IPS-20b (cell line): ENCODE results near the gene DNAH17.

Source experiments
- H3K27ac ChIP-seq: one replicate; pipeline ENCODE4 v1.5.1; 2013; ENCODE audit warnings: low read length
- H3K27me3 ChIP-seq: 2 replicates; pipeline ENCODE4 v1.6.1; 2013; ENCODE audit warnings: mild to moderate bottlenecking, low read length, inconsistent platforms; ENCODE audit not compliant: insufficient read depth
- H3K36me3 ChIP-seq: 2 replicates; pipeline ENCODE4 v1.6.1; 2013; ENCODE audit warnings: low read depth, mild to moderate bottlenecking, inconsistent platforms, low read length, moderate library complexity; ENCODE audit not compliant: insufficient read depth
- H3K4me1 ChIP-seq: 2 replicates; pipeline ENCODE4 v1.6.1; 2013; ENCODE audit warnings: mild to moderate bottlenecking, control low read depth, inconsistent platforms, low read length, moderate library complexity; ENCODE audit not compliant: insufficient read depth
- H3K4me3 ChIP-seq: 2 replicates; pipeline ENCODE4 v1.5.1; 2013; ENCODE audit warnings: mild to moderate bottlenecking, low read length, inconsistent platforms
- H3K9ac ChIP-seq: 2 replicates; pipeline ENCODE4 v1.6.1; 2013; ENCODE audit warnings: low read depth, mild to moderate bottlenecking, inconsistent platforms, low read length, moderate library complexity
- H3K9me3 ChIP-seq: 2 replicates; pipeline ENCODE4 v1.6.1; 2013; ENCODE audit warnings: mild to moderate bottlenecking, low read depth, low read length, inconsistent platforms; ENCODE audit not compliant: insufficient read depth

DNAH17 gene

GRCh38 chr17:78400581-78401240 lies 176.5 kb downstream of the DNAH17 start:
- Histone ChIP-seq H3K27ac (no peak overlapping the region), H3K36me3 (peaks cover 98% of the 10 kb centered on the region), H3K27me3 (no peaks in the 10 kb centered on the region)

DNA sequence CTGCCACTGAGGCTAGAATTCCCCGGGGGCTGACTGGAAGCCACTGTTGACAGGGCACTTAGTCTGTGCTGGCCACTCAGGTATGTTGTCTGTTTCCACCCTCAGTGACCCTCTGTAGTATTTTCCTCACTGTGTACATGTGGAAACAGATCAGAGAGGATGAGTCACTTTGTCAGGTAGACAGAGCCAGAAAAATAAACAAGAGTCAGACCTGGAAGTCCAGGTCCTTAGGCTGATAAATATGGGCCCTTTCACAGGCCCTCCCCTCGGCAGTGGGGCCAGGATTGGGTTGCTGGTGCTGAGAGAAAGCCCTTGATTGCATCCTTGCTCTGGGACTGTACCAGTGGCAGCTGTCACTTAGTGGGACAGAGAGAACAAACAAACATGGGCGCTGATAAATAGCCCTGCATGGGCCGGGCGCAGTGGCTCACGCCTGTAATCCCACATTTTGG lies 177.5 kb downstream of the DNAH17 start:
- peaks cover 96% of the 10 kb centered on the region for H3K36me3 ChIP-seq

More at GRCh38 chr17:78400581-78401240, 176.5 kb downstream of the DNAH17 start:
- H3K9me3 ChIP-seq = no peaks in the 10 kb centered on the region
- no peaks in the 10 kb centered on the region for H3K4me1 ChIP-seq
- H3K9ac ChIP-seq = no peak overlapping the region
- no peak overlapping the region for H3K4me3 ChIP-seq

GRCh38 chr17:78399028-78399692 lies 178.0 kb downstream of the DNAH17 start:
- H3K9ac ChIP-seq = no peak overlapping the region
- no peak overlapping the region for H3K4me3 ChIP-seq
- no peaks in the 10 kb centered on the region for H3K27me3 ChIP-seq
- H3K9me3 ChIP-seq = no peaks in the 10 kb centered on the region
- peaks cover 92% of the 10 kb centered on the region for H3K36me3 ChIP-seq
- no peaks in the 10 kb centered on the region for H3K4me1 ChIP-seq
- no peak overlapping the region for H3K27ac ChIP-seq

More for the DNA sequence above, 177.5 kb downstream of the DNAH17 start:
- Histone ChIP-seq H3K9ac (no peak overlapping the region), H3K9me3 (no peaks in the 10 kb centered on the region), H3K27me3 (no peaks in the 10 kb centered on the region), H3K4me1 (no peaks in the 10 kb centered on the region), H3K27ac (no peak overlapping the region), H3K4me3 (no peak overlapping the region)

- Histone ChIP-seq H3K4me3 (no peak overlapping the region), H3K9ac (no peak overlapping the region), H3K27ac (no peak overlapping the region), H3K36me3 (peaks cover 88% of the 10 kb centered on the region), H3K4me1 (no peaks in the 10 kb centered on the region), H3K9me3 (no peaks in the 10 kb centered on the region), H3K27me3 (no peaks in the 10 kb centered on the region)
Measured at GRCh38 chr17:78398390-78398789, 178.8 kb downstream of the DNAH17 start.

GRCh38 chr17:78397681-78398101 lies 179.5 kb downstream of the DNAH17 start:
- no peak overlapping the region for H3K9ac ChIP-seq
- H3K27me3 ChIP-seq = no peaks in the 10 kb centered on the region
- H3K9me3 ChIP-seq = no peaks in the 10 kb centered on the region
- H3K27ac ChIP-seq = no peak overlapping the region
- H3K36me3 ChIP-seq = peaks cover 86% of the 10 kb centered on the region
- H3K4me1 ChIP-seq = no peaks in the 10 kb centered on the region
- no peak overlapping the region for H3K4me3 ChIP-seq

- peaks cover 7% of the 10 kb centered on the region; the same call in 1 of the 2 replicates for H3K4me1 ChIP-seq
- H3K4me3 ChIP-seq = no peak overlapping the region
- H3K9ac ChIP-seq = no peak overlapping the region
- no peaks in the 10 kb centered on the region for H3K27me3 ChIP-seq
- peaks cover 84% of the 10 kb centered on the region for H3K36me3 ChIP-seq
- H3K9me3 ChIP-seq = no peaks in the 10 kb centered on the region
- no peak overlapping the region for H3K27ac ChIP-seq
Measured at GRCh38 chr17:78396441-78397337, 180.5 kb downstream of the DNAH17 start.

DNA sequence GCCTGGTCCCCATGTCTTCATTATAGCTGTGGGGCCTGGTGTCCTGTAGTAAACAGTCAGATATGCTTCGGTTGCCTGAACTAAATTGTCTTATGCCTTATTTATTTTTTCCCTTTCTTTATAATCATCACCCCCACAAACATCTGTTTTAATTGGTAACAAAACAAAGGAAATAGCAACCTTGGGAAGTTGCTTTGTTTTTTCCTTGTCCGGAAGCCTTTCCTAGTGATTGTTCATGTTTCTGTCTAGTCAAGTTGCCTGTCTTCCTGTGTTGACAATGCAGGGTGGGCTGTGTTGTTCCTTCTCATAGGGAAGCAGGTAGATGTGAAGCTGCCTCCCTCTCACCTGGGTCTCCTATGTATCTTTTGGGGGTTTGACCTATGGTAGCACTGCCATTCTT lies 182.0 kb downstream of the DNAH17 start:
- Histone ChIP-seq H3K9me3 (no peaks in the 10 kb centered on the region), H3K4me3 (no peak overlapping the region), H3K4me1 (peaks cover 7% of the 10 kb centered on the region; the same call in 1 of the 2 replicates), H3K36me3 (peaks cover 68% of the 10 kb centered on the region), H3K9ac (no peak overlapping the region), H3K27me3 (no peaks in the 10 kb centered on the region), H3K27ac (no peak overlapping the region)

GRCh38 chr17:78394209-78394608 lies 183.0 kb downstream of the DNAH17 start:
- Histone ChIP-seq H3K9ac (no peak overlapping the region), H3K4me1 (peaks cover 7% of the 10 kb centered on the region), H3K36me3 (peaks cover 59% of the 10 kb centered on the region), H3K27ac (no peak overlapping the region), H3K9me3 (no peaks in the 10 kb centered on the region), H3K4me3 (no peak overlapping the region), H3K27me3 (no peaks in the 10 kb centered on the region)

DNA sequence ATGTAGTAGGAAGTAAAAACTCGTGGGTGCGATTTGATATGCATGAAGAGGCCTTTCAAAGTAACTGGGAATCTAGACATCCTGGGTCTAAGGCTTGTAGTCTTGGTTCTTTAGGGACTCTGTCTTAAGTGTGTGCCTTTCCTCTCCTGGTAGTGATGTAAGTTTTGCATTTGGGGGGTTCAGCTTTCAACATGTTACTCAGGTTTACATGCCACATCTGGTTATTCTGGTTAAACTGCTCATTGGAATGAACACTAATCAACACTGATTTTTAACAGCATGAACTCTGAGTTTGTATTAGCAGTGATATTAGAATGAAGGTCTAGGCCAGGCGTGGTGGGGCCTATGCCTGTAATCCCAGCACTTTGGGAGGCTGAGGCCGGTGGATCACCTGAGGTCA lies 183.6 kb downstream of the DNAH17 start:
- no peaks in the 10 kb centered on the region for H3K27me3 ChIP-seq
- no peak overlapping the region for H3K4me3 ChIP-seq
- H3K27ac ChIP-seq = no peak overlapping the region
- H3K4me1 ChIP-seq = peaks cover 9% of the 10 kb centered on the region
- peaks cover 55% of the 10 kb centered on the region for H3K36me3 ChIP-seq
- no peak overlapping the region for H3K9ac ChIP-seq
- H3K9me3 ChIP-seq = no peaks in the 10 kb centered on the region

GRCh38 chr17:78392295-78392694 lies 184.9 kb downstream of the DNAH17 start:
- H3K4me1 ChIP-seq = peaks cover 11% of the 10 kb centered on the region
- H3K9ac ChIP-seq = no peak overlapping the region
- no peak overlapping the region for H3K4me3 ChIP-seq
- H3K36me3 ChIP-seq = peaks cover 44% of the 10 kb centered on the region
- H3K27me3 ChIP-seq = no peaks in the 10 kb centered on the region
- H3K27ac ChIP-seq = peak overlapping the region; percentile 43
- H3K9me3 ChIP-seq = no peaks in the 10 kb centered on the region

DNA sequence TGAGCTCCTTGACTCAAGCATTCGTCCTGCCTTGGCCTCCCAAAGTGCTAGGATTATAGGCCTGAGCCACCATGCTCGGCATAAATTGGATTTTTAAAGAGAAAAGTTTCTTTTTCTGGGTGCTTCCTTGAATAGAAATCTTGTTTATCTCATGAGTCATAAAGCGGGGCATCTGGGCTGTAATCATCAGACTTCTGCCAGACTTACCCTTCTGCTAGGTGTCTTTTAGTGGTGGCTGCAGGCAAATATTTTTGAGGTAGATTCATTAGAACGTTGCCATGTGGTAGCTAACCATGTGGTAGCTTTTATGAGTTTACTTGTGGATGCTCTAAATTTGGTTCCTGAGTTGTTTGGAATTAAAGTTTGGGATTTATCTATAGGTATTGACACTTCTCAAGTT lies 185.4 kb downstream of the DNAH17 start:
- H3K27ac ChIP-seq = peak overlapping the region; percentile 43
- H3K4me1 ChIP-seq = peaks cover 11% of the 10 kb centered on the region
- no peak overlapping the region for H3K4me3 ChIP-seq
- no peak overlapping the region for H3K9ac ChIP-seq
- no peaks in the 10 kb centered on the region for H3K27me3 ChIP-seq
- peaks cover 41% of the 10 kb centered on the region for H3K36me3 ChIP-seq
- no peaks in the 10 kb centered on the region for H3K9me3 ChIP-seq
